GM12878 (cell line): ENCODE measurements around the gene SMARCC1.

ENCODE experiments used
- CBX5 ChIP-seq: sonication (generic); IDR thresholded peaks from 2 replicates; pipeline ENCODE4 v1.6.1; 2016; ENCODE audit warnings: low read depth, moderate library complexity, mild to moderate bottlenecking, inconsistent platforms
- EZH2 ChIP-seq: IDR thresholded peaks from 2 replicates; pipeline ENCODE4 v1.6.1; 2012; ENCODE audit warnings: low read depth, mild to moderate bottlenecking, control low read depth, inconsistent platforms, low read length, borderline replicate concordance; ENCODE audit not compliant: control insufficient read depth
- GABPA ChIP-seq: IDR thresholded peaks from 2 replicates; pipeline ENCODE4 v1.6.1; 2014; ENCODE audit warnings: antibody characterized with exemption, low read depth, mild to moderate bottlenecking, inconsistent platforms
- JUNB ChIP-seq: IDR thresholded peaks from 2 replicates; pipeline ENCODE4 v1.6.1; 2016; ENCODE audit warnings: antibody characterized with exemption, mild to moderate bottlenecking
- POLR2AphosphoS5 ChIP-seq: IDR thresholded peaks from 2 replicates; pipeline ENCODE4 v1.6.1; 2011; ENCODE audit warnings: mild to moderate bottlenecking, low read length, inconsistent platforms
- RFX5 ChIP-seq: IDR thresholded peaks from 2 replicates; pipeline ENCODE4 v1.6.1; 2011; ENCODE audit warnings: low read depth, low read length, improper control_type of control experiment
- YY1 ChIP-seq: IDR thresholded peaks from 2 replicates; pipeline ENCODE4 v1.6.1; 2011; ENCODE audit warnings: low read depth, mild to moderate bottlenecking, low read length
- TF ChIP-seq, protein P1 (sequence below): IDR thresholded peaks from 2 replicates; pipeline ENCODE4 v1.6.1; 2012; ENCODE audit warnings: low read depth, low read length, improper control_type of control experiment
- TF ChIP-seq, protein P2 (sequence below), 3 experiments: IDR thresholded peaks in 2 of 3; conservative IDR thresholded peaks in 1 of 3; 2 replicates each; pipeline ENCODE4 v1.5.1; 2011; ENCODE audit warnings: low read depth in 3 of 3, low read length in 3 of 3, mild to moderate bottlenecking in 3 of 3, control low read depth in 2 of 3, moderate library complexity in 2 of 3, inconsistent platforms in 1 of 3, mixed read lengths in 1 of 3; ENCODE audit not compliant: control insufficient read depth in 2 of 3, insufficient read depth in 1 of 3; ENCODE audit errors: extremely low read depth in 1 of 3

DNA sequence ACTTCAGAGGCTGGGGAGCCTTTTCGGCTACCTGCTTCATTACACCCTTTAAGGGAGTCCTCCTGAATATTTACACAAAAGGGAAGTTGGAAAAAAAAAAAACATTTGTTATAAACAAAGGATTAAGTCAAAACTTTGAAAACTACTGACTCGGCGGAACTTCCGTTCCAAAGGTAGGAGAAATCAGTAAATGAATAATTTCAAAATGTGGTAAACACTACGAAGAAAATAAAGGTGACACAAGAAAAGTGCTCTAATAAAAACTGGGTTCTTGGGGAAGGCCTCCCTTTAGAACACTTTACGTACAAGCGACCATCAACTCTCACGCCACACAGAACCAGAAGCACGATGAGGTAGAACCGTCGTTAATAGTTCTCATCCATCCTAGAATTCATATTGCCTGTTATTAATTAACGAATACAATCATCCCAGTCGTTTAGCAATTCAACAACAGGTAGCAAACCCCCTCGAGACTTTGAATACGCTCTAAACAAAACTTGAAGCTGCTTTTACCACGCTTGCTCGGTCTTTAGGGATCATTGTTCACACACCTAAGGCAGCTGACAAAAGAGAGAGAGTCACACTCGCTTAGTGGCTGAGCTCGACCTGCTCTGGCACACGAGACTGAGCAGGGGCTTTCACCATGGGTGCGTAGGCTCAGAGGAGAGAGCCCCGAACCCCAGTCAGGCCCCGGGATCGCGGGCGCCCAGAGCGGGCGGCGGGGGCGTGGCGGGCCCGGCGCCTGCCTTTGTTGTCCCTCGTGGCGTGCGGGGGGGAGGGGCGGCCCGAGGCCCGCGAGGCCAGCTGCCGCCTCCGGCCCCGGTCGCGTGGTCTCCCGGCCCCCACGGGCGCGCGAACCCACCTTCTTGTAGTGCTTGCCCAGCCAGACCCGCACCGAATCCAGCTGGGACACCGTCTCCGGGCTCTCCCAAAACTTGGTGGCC is 680 bp downstream of the SMARCC1 start:
- TF ChIP-seq RFX5 (no peak), JUNB (no peak), EZH2 (no peak), YY1 (no peak), POLR2AphosphoS5 (peak; percentile 70), CBX5 (0 out of 2 replicates have a peak, but pooled peaks have one; percentile 66), GABPA (no peak)
- TF ChIP-seq, protein P1, sequence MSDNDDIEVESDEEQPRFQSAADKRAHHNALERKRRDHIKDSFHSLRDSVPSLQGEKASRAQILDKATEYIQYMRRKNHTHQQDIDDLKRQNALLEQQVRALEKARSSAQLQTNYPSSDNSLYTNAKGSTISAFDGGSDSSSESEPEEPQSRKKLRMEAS = peak; percentile 64
- TF ChIP-seq, protein P2, sequence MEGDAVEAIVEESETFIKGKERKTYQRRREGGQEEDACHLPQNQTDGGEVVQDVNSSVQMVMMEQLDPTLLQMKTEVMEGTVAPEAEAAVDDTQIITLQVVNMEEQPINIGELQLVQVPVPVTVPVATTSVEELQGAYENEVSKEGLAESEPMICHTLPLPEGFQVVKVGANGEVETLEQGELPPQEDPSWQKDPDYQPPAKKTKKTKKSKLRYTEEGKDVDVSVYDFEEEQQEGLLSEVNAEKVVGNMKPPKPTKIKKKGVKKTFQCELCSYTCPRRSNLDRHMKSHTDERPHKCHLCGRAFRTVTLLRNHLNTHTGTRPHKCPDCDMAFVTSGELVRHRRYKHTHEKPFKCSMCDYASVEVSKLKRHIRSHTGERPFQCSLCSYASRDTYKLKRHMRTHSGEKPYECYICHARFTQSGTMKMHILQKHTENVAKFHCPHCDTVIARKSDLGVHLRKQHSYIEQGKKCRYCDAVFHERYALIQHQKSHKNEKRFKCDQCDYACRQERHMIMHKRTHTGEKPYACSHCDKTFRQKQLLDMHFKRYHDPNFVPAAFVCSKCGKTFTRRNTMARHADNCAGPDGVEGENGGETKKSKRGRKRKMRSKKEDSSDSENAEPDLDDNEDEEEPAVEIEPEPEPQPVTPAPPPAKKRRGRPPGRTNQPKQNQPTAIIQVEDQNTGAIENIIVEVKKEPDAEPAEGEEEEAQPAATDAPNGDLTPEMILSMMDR (IDR thresholded peaks at IDR 0.05 in 2 of 3, conservative IDR thresholded peaks at IDR 0.05 in 1 of 3; ENCODE audit: control insufficient read depth in 2 of 3, extremely low read depth in 1 of 3, insufficient read depth in 1 of 3, low read depth in 3 of 3, low read length in 3 of 3) = no peak
